Activated CD4-positive, alpha-beta T cell treated with anti-CD3 and anti-CD28 coated beads, Interleukin-10, Interleukin-2, amounts not matched to agents 100 ng/mL and 50 ng/mL, durations not matched to agents 16 hours and 8 hours (primary cell): Measurements from ENCODE around the gene PTPRM.

Experiments
- DNase-seq: peaks from one replicate; pipeline ENCODE4 v3.0.0-alpha.2; 2020

Gene PTPRM

DNA sequence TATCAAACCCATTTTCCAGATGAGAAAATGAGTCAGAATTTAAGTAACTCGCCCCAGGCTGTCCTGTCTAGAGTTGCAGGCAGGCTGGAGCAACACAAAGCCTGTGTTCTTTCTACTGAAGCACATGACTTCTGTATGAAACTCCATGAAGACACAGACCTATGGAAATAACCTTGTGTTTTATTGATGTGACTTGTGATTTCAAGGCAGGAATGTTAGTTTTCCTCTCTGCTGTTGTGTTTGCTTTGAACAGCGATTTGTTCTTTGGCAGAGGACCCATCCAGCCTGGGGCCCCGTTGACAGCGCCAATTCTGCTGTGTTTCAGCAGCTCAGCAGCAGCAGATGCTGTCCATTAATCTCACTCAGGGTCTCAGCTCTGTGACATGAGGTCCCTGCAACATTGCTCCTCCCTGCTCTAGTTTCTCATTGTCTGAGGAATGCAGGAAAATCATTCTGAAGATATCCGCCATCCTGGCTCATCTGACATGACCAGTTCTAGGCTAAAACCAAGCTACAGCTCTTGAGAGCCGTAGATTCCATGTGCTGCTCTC lies 697.8 kb downstream of the PTPRM start:
- no peak for DNase-seq

DNA sequence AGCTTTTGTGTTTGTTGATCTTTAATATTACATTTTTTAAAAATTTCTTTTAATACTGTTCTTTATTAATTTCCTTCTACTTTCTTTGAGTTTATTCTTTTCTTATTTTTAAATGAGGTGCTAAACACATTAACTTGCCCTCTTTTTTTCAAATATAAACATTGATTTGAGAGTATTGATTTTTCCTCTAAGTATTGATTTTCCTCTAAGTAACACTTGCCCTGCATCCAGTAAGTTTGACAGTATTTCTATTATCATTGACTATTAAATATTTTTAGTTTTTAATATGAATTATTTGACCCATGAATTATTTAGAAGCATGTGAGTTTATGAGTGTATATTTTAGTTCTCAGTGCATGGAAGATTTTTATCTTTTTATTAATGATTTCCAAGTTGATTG lies 705.1 kb downstream of the PTPRM start:
- DNase-seq: no peak

DNA sequence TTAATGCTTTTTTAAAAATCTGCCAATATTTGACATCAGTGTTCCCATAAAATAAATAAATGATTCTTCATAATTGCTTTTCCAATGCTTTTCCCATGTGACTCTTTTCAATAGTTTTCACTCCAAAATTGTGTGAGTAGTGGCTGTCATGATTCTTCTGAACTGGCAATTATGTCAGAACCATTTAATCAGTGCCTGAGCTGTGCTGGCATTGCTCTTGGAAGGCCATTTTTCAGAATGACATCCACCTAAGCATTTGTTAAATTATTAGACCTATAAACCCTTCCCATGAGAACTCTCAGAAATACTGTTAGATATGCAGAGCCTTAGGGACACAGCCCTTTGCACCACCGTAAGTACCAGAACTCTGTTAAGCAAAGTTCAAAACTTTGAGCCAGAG lies 707.3 kb downstream of the PTPRM start:
- DNase-seq: no peak

DNA sequence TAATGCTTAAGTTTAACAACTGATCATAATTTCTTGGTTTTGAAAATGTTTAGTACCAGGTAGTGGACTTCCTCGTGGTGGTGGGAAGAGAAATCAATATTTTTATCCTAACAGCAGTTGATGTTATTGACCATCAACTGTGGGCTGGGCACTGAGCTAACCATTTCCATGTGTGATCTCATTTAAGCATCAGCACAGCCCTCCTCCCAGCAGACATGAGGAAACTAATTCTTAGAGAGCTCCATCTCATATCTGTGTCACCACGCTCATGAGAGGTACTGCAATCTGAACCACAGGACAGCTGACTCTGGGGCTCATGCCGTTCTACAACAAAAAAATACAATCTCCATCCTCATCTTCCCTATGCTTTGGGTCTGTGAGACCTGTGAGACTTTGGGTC lies 709.3 kb downstream of the PTPRM start:
- no peak for DNase-seq

DNA sequence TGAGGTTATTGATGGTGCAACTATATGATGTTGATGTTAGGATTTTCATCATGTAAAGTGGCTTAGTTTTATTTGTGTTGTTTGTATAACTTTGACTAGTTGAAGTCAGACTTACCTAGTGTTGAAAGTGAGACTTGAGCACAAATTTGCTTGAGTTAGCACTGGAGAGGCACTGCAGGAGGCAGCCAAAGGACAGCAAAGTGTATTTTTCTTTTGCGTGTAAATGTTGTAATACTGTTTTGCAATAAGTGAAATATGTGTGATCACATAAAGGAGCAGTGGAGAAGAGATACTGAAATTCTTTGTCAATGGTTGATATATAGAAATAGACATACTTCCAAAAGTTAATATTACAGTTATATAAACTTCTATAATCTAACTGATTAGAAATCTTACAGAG lies 710.2 kb downstream of the PTPRM start:
- DNase-seq: no peak

DNA sequence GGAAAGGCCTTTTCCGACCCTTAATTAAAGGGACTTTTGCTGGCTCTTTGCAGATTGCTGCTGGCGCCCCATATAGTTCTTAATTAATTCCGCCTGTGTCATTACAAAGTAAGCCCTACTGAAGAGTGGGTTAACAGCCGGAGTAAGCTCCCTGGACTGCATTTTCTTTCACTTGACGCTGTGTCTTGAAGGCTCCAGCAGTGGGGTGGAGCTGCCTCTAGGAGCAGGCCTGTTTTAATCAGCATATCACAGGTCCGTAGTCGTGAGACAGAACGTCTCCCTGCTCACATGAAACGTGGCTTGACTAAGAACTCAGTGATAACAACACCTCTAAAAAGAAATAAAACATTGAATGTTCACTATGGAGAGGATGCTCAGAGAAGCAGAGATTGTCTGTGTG lies 712.2 kb downstream of the PTPRM start:
- no peak for DNase-seq

DNA sequence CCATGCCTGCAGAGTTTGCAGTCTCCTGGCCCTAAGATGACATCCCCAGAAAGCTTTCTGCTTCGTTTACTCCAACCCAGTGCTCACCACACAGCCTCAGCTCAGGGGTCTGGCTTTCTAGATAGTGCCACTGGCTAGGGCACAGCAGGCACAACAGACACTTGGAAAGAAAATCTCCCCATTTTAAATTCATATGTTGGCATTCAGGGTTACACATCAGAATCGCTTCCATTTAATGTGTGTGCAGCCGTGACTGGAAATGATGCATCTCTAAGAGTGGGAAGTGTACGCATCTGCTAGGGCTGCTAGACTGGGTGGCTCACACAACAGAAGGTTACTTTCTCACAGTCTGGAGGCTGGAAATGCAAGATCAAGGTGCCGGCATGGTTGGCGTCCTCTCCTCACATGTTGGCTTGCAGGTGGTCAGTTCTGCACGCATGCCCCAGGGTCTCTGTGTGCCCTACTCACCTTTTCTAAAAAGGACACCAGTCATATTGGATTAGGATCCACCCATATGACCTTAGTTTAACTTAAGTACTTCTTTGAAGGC lies 712.7 kb downstream of the PTPRM start:
- no peak for DNase-seq

DNA sequence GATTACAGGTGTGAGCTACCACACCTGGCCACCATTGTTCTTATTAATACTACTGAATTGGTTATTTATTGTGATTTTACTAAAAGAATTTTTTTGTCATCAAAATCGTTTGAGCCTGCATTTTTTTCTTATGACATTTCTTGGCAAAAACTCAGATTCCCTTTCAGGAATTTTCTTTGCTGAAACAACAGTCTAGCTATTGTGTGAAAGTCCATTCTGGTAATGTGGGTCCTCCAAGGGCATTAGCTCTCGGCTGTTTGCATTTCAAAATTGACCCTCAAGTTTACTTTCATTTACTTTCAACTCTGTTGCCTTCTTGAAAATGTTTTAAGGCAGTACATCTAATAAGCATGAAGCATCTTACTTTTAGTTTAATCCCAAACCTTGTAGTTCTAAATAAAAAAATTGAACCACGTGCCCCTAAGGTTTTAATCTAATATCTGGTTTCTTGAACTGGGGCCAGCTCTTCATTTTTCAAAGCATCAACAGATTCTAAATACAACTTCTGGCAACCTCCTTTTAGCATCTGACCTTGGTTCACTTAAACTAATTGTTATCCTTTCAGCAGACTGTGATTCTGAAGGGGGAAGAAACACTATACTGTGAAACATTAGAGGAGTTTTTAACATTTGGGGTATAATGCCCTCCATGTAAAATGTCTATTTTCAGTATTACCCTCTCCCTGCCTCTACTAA lies 716.9 kb downstream of the PTPRM start:
- no peak for DNase-seq

DNA sequence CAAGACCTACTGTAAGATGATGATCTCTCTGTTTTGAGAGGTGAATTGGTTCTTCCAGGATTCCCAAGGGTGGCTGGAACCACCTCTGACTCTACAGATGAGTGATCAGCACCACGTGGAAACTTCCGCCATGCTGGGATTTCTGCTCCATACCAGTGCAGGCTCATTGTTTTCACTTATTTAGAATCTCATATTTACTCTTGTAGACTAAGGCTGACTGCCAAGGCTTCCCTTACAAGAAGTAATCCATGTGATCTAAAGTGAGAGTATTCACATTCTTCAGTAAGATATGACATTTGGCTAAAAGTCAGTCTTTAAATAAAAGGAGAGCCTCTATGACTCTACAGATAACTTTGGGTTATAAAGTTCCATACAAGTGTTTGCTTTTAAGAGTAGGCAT lies 719.2 kb downstream of the PTPRM start:
- no peak for DNase-seq

DNA sequence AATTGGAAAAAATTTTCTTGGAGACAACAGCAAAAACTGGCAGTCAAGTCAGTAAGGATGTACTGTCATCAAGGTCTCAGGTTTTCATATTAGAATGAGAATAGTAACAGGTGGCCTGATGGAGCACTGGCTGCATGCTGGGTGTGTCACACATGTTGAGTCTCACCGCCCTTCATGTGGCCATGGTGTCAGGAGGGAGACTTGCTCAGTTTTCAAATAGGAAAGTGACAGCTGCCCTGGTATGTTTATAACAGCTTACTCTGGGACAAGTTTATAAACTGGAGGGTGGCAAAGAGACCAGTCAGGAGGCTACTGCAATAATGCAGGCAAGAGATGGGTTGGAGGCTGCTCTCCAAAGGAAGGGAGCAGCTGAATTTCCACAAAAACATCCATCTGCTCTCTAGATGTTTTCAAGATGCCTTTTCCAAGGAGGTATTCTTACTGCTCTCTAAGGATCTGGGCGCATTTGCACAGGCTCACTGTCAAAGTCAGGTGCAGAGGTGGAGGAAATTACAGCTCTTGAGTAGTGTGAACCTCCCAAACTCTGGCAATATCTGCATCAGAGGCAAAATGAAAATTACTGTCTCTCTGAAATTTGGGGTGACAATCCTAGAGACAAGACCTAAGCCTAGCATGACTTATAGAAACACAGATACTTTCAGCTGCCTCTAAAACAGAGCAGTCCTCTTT lies 720.2 kb downstream of the PTPRM start:
- no peak for DNase-seq

DNA sequence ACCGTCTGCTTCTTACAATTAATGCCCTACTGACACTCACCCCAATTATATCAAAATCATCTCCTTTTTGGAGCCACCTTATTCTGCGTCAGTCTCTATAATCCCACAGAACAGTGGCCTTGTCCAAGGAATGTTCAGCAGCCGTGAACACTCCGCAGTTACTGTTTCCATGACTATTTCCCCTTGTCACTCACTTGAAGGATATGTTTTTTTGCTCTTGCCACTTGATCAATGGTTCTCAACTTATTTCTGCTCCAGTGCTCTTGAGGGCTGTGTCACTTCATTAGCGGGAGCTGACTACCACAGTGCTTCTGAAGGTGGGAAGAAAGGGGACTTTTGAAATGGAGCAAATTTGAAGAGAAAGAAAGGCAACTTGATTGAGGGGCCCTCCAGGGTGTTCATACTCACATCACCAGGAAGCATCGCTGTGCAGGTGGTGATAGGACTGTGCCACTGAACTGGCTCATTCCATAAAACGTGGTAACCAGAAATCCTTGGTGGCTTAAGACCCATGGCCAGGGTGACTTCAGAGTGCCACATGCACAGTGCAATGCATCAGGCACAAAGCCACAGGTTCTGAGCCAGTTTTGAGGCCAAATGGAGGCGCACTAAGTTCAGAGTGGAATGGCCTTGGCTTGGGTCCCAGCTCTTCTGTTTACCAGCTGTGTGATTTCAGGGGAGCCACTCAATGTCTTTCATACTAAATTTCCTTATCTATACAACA lies 721.5 kb downstream of the PTPRM start:
- no peak for DNase-seq

DNA sequence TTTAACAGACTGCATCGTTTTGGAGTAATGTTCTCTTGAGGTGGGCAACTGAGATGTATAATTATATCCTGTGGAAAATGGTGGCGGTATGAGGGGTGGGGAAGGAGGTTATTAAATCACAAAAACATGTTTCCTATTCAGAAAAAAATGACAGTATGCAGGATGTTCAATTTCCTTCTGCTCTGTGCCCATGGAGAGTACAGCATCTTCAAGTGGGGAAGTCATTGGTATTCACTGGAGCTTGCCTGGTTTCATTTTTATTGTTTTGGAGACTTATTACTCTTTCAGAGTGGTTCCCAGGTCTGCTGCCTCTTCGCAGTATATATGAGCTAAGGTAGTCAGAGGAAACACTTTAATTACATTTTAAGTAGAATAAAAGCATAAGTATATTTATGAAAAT lies 723.3 kb downstream of the PTPRM start:
- DNase-seq: no peak

DNA sequence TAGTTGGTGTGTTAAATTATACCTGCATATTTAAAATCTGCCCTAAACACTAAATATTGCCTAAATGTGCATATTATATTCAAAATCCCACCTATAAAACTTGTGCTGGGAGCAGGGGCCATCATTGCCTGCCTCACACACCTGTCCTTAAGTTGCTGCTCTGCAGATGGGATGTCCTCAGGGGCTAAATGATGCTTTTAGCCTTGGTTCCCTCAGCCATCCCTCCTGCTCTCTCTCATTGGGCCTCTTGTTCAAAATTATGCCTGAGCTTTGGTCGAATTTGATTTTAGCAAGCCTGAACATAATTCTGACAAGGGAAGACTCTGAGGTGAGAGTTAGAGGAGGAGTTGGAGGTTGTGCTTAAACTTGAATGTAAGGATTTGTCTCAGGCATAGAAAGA lies 723.8 kb downstream of the PTPRM start:
- no peak for DNase-seq

DNA sequence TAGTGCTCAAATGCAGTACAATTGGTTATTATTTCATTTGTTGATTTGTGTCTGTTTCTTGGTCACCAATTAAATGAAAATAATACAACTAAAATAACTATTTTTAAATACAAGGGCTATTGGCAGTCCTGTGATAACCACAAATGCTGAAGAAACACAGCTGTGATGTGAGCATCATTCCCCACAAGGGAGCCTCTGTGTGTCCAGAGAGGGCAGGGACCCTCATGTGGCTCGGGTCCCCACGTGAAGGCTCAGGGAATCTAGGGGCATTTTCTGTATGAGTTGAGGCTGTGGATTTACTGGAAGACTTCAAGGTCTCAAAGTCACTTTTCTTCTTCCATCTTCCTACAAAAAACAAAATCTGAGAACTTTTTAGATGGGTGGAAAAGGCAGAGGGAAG lies 726.1 kb downstream of the PTPRM start:
- DNase-seq: no peak

DNA sequence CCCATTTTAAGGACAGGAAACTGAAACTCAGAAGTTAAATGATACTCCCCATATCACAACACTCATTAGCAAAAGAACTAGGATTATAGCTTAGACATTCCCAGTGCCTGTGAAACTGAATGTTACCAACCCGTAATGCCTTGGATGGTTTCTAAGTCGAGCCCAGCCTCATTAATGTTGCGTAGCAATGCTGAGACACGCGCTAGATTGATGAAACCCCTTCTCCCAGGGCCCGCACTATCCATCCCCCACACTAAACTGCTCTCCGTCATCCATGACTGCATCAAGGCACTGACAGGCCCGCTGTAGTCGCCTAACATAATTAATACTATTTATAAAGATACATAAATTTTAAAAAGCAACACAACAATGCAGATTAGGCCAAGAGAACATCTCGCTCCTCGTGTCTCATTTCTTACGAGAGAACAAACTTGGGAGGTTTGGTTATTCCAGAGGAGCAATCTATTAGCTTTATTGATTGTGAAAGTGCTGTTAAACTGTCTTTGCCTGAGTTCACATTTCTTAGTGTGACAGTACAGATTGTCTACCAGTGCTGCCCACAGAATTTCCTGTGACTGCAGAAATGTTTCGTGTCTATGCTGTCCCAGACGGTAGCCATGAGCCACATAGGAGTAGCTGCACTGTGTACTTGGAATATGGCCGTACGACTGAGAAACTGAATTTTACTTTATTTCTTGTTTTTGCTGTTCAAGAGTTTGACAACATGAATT lies 729.9 kb downstream of the PTPRM start:
- no peak for DNase-seq

DNA sequence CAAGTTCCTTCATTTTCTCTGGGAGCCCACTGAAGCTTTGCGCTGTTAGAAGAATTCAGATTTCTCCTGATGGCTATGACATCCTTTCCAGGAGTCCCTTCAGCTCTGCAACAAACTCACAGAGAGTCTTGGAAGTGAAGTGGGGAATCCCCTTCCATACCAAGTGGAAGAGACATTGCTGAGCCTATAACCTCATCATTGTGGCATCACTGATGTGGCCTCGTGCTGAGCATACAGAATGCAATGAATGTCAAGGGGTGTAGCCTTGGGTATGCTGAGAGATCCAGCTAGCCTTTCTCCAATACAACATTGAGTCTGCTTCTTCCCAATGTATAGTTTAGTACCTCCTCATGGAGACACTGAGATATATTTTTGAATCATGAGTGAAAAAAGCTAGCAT lies 731.1 kb downstream of the PTPRM start:
- no peak for DNase-seq

DNA sequence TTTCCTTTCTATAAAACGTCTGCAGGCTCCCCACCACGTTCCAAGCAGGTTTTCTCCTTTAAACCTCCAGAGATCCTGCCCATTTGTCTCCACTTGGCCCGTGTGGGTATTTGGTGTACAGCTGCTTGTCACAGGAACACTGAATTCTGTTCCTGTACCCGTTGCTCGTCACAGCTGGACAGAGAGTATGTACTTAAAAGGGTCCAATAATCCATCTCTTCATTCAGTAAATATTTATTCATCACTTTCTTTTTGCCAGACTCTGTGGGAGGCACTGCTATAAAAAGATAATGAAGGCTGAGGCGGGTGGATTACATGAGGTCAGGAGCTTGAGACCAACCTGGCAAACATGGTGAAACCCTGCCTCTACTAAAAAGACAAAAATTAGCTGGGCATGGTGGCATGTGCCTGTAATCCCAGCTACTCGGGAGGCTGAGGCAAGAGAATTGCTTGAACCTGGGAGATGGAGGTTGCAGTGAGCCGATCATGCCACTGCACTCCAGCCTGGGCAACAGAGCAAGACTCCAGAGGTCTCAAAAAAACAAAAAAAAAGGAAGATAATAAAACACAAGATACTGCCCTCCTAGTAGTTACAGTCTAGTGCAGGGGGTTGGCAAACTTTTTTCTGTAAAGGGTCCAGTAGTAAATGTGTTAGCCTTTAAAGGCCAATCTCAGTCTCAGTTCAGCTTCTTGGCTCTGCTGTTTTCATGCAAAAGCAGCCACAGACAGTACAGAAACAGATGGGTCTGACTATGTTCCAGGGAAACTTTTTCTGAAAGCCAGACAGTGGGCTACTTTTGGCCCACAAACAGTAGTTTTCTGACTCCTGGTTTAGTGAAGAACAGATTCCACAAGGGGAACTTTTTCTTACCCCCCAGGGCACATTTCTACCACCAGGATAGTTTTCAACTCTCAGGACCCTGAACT lies 732.2 kb downstream of the PTPRM start:
- no peak for DNase-seq

DNA sequence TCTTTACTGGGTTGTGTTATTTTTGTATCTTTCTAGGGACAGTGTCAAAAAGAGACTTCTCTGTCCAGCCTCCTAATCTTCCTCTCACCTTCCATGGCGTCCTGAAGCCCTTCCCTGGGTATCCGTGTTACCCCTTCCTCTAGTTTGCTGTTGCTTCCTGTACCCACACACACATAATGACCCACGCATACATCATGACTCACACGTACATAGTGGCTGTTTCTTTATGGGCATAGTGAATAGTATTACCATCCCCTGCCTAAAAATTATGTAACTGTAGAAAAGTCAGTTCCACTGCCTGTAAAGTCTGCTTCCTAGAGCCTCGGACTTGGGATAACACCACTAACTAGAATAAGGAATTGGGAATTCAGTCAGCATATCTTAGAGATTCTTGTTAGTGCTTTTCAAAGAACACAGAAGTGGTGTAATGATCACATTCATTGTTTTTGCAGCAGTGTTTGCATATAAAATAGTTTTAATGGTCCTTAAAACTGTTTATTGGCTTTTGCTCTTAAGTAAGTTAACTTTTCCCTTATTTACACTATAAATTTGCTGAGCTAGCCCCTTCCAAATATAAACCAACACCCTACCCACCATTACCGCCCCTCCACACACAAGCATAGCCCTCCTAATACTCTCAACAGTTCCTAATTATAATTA lies 733.8 kb downstream of the PTPRM start:
- DNase-seq: no peak

DNA sequence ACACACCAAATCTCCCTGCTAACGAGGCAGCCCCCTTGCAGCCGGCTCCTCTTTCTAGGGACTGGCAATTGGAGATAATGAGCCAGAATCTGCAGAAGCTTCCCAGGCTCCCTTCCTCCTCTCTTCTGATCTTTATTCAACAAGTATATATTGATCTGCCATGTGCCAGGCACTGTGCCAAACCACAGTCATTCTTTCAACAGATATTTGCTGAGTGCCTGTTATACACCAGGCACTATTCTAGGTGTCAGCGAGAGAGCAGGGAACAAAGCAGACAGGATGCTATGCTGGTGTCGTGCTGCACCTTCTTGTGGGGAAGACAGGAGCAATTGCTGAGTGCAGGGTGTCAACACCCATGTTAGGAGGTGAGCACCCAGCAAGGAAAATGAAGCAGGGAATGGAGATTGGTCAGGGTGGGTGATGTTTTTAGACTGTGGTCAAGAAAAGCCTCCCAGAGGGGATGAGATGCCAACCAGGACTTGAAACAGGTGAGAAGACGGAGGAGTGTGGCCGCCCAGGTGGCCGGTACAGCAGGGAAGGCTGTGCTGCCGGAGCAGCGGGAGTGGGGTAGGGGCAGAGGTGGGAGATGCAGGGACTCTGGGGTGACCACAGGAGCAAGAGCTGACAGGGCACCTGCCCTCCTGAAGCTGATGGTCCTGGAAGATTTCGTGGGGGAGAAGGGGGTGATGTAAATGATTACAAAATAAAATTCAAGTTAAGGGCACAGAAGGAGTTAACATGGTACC lies 734.5 kb downstream of the PTPRM start:
- no peak for DNase-seq

DNA sequence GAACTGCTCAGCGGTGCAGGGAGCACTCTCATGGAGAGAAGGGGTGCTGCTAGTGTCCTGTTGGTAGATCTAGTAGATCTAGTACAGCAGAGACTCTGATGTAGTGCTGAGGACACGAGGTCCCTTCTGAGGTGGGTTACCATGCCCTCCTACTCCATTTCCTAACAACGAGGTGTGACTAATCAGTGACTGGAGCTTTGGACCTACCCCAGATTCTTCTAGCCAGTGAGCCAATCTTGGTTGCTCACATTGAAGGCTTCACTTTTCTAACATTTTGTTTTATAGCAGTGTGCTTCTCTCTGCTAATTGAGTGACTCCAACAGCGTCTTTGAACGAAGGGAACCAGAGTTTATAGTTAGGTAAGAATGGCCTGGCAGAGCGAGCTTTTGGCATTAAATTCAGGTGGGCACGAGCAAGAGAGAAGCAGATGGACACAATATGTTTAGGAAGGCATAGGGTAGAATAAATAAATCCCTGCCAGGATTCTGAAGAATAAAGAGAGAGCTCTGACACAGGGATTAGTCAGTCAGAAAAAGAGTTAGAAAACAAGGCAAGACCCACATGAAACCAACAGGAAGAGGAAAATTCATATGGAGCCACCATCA lies 736.1 kb downstream of the PTPRM start:
- no peak for DNase-seq
